HG03095 (cell line): ENCODE measurements around the gene ILDR2.
A peak's percentile ranks its signal among the peaks of the same experiment; 100 is the strongest.

ENCODE experiments used
- ATAC-seq: cut with Tn5 transposase; IDR thresholded peaks from one replicate; pipeline ENCODE4 v1.9.1; 2021; ENCODE audit warnings: moderate library complexity; ENCODE audit not compliant: unreplicated experiment

ILDR2 gene

GRCh38 chr1:166925810-166926478 is 49.4 kb downstream of the ILDR2 start:
- ATAC-seq = no peak

GRCh38 chr1:166924823-166925541 is 50.4 kb downstream of the ILDR2 start:
- peak; percentile 83 for ATAC-seq

- no peak for ATAC-seq
Measured at GRCh38 chr1:166920561-166921475, 54.5 kb downstream of the ILDR2 start.

GRCh38 chr1:166918956-166919316 is 56.4 kb downstream of the ILDR2 start:
- ATAC-seq = no peak

GRCh38 chr1:166918088-166918955 is 57.0 kb downstream of the ILDR2 start:
- no peak for ATAC-seq

- ATAC-seq = no peak
Measured at GRCh38 chr1:166915941-166916340, 59.4 kb downstream of the ILDR2 start.

- ATAC-seq = no peak
Measured at GRCh38 chr1:166915042-166915441, 60.3 kb downstream of the ILDR2 start.

GRCh38 chr1:166914111-166914510 is 61.2 kb downstream of the ILDR2 start:
- no peak for ATAC-seq

- no peak for ATAC-seq
Measured at GRCh38 chr1:166911624-166912023, 63.7 kb downstream of the ILDR2 start.

GRCh38 chr1:166910396-166910994 is 64.8 kb downstream of the ILDR2 start:
- ATAC-seq = peak; percentile 89

- ATAC-seq = no peak
Measured at GRCh38 chr1:166908942-166909341, 66.4 kb downstream of the ILDR2 start.

GRCh38 chr1:166907763-166908162 is 67.6 kb downstream of the ILDR2 start:
- peak; percentile 49 for ATAC-seq

- ATAC-seq = no peak
Measured at GRCh38 chr1:166907051-166907450, 68.3 kb downstream of the ILDR2 start.

- no peak for ATAC-seq
Measured at GRCh38 chr1:166906647-166907046, 68.7 kb downstream of the ILDR2 start.

GRCh38 chr1:166905900-166906299 is 69.4 kb downstream of the ILDR2 start:
- ATAC-seq = no peak

- no peak for ATAC-seq
Measured at GRCh38 chr1:166905136-166905535, 70.2 kb downstream of the ILDR2 start.

GRCh38 chr1:166903232-166903631 is 72.1 kb downstream of the ILDR2 start:
- no peak for ATAC-seq

GRCh38 chr1:166902279-166902678 is 73.1 kb downstream of the ILDR2 start:
- no peak for ATAC-seq

- ATAC-seq = no peak
Measured at GRCh38 chr1:166900987-166901386, 74.4 kb downstream of the ILDR2 start.

- ATAC-seq = no peak
Measured at GRCh38 chr1:166899769-166900168, 75.6 kb downstream of the ILDR2 start.
